Right lobe of liver (tissue), 6 donors: ENCODE data around the gene SPAG17. TPM values are rescaled to one million over a fixed set of nuclear protein-coding genes. Genes with fewer than 3 reads are reported as not detected.

Source experiments
- ATAC-seq, 4 donors: fragments of 200-7000 bp; cut with Tn5 transposase; one replicate each; pipeline ENCODE4 v1.9.1; 2020; ENCODE audit warnings: mild to moderate bottlenecking in 4 of 4, moderate library complexity in 4 of 4
- DNase-seq, 3 donors: peaks; one replicate each; pipeline ENCODE4 v3.0.0-alpha.2; 2020
- H3K27ac ChIP-seq, 3 donors: fragments of 200-600 bp; one replicate each; pipeline ENCODE4 v1.8.0; 2022
- H3K27me3 ChIP-seq, 2 donors: fragments of 200-600 bp; one replicate each; pipeline ENCODE4 v1.8.0; 2022
- H3K36me3 ChIP-seq, 4 donors: fragments of 200-600 bp; sonication (generic) in 1 of 4; one replicate each; pipeline versions ENCODE4 v1.5.1 to v1.8.0; 2017 to 2022; ENCODE audit warnings: control low read depth in 1 of 4
- H3K4me1 ChIP-seq, 4 donors: fragments of 200-600 bp; sonication (generic) in 1 of 4; one replicate each; pipeline versions ENCODE4 v1.5.1 to v1.8.0; 2017 to 2022; ENCODE audit warnings: control low read depth in 1 of 4
- H3K4me3 ChIP-seq, 3 donors: fragments of 200-600 bp; one replicate each; pipeline ENCODE4 v1.8.0; 2022
- H3K9me3 ChIP-seq, 4 donors: fragments of 200-600 bp; sonication (generic) in 1 of 4; one replicate each; pipeline versions ENCODE4 v1.5.1 to v1.8.0; 2017 to 2022; ENCODE audit warnings: control low read depth in 1 of 4
- CTCF ChIP-seq, 4 donors: fragments of 200-600 bp in 3 of 4; fragments of 450-650 bp in 1 of 4; IDR thresholded peaks; one replicate each; pipeline versions ENCODE4 v1.5.1 to v1.8.0; 2016 to 2022; ENCODE audit warnings: antibody characterized with exemption in 4 of 4, mild to moderate bottlenecking in 2 of 4
- POLR2A ChIP-seq: fragments of 450-650 bp; IDR thresholded peaks from one replicate; pipeline ENCODE4 v1.6.1; 2017; ENCODE audit warnings: antibody characterized with exemption, mild to moderate bottlenecking
- WGBS: methylation state at CpG from one replicate; pipeline ENCODE4 v1.1.6; 2018; ENCODE audit warnings: low coverage, low lambda C conversion rate; ENCODE audit not compliant: insufficient coverage; ENCODE audit errors: missing lambda C conversion rate; 5-methylcytosine and 5-hydroxymethylcytosine counted together
- intact Hi-C, 2 donors: fragments of 100-400 bp; cut with DNase I; formaldehyde crosslinking; loops; one replicate each; pipeline versions ENCODE4 v1.11.2 to v1.14.1; 2022
- total RNA-seq, 6 experiments: library from RNA; depleted of rRNA in 2 of 6; stranded (reverse); fragments of >200 nt in 2 of 6; fragmentation: NEBNext Ultra II Directional in 3 of 6; extraction: Animal tissue kit (Norgen Biotek cat#: 25700) in 3 of 6; gene quantifications; one replicate each; pipeline versions ENCODE4 v1.1.0 to v1.2.4, GENCODE V29; 2016 to 2023
- donor health status: DM: no; HTN: yes; CAD: no.
- donor health status: DM: no; HTN: no; CAD: no.
- donor health status: DM: no; HTN: no; CAD: no.
- donor health status: DM: no; HTN: yes; CAD: no.
- donor health status: DM: no; HTN: yes; CAD: no.

The SPAG17 gene
- total RNA-seq, 6 experiments from 2014 or later = 0.18 TPM; not detected in 5

- Histone ChIP-seq H3K27me3 (no peaks in the 10 kb centered on the region), H3K36me3 (no peaks in the 10 kb centered on the region), H3K9me3 (no peaks in the 10 kb centered on the region), H3K27ac (no peak overlapping the region), H3K4me3 (no peak overlapping the region), H3K4me1 (no peaks in the 10 kb centered on the region)
- TF ChIP-seq CTCF (IDR thresholded peaks at IDR 0.05) (no peak), POLR2A (no peak)
- 38% methylated on average over 5 of the region's 5 CpGs for WGBS
- intact Hi-C loops = no loop called here
- ATAC-seq = no peak
- no peak for DNase-seq
Measured at GRCh38 chr1:118217141-118217838, 32.3 kb upstream of the SPAG17 start.

- ATAC-seq (no peak), DNase-seq (no peak)
- Histone ChIP-seq H3K4me3 (no peak overlapping the region), H3K9me3 (no peaks in the 10 kb centered on the region), H3K27ac (no peak overlapping the region), H3K27me3 (no peaks in the 10 kb centered on the region), H3K36me3 (no peaks in the 10 kb centered on the region), H3K4me1 (no peaks in the 10 kb centered on the region)
- TF ChIP-seq CTCF (IDR thresholded peaks at IDR 0.05) (no peak), POLR2A (no peak)
- 68% methylated on average over 2 of the region's 2 CpGs for WGBS
- intact Hi-C loops = no loop called here
Measured at GRCh38 chr1:118214866-118215265, 29.8 kb upstream of the SPAG17 start.

DNA sequence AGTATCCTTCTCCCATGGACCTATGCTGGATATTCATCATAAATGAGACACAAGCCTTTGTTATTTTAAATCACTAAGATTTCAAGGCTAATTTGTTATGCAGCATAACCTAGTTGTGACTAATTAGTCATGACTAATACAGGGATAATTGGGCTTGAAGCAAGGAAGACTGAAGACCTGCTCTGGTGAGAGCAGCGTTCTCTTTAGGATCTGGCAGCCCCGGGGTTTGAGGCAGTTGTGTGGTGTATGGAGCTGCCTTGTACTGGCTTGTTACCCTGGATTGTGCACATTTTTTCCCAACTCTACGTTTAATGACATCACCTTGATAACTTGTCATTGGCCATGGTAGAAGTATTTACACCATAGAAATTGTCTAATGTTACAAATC, 25.7 kb upstream of the SPAG17 start:
- intact Hi-C loops = no loop called here
- H3K9me3 ChIP-seq = no peaks in the 10 kb centered on the region
- DNase-seq = no peak
- no peak overlapping the region for H3K4me3 ChIP-seq
- no peak for ATAC-seq
- WGBS = 78% methylated on average over 2 of the region's 3 CpGs
- no peak overlapping the region for H3K27ac ChIP-seq
- no peak for TF ChIP-seq POLR2A
- TF ChIP-seq CTCF (IDR thresholded peaks at IDR 0.05) = no peak
- no peaks in the 10 kb centered on the region for H3K4me1 ChIP-seq
- no peaks in the 10 kb centered on the region for H3K27me3 ChIP-seq
- H3K36me3 ChIP-seq = no peaks in the 10 kb centered on the region

DNA sequence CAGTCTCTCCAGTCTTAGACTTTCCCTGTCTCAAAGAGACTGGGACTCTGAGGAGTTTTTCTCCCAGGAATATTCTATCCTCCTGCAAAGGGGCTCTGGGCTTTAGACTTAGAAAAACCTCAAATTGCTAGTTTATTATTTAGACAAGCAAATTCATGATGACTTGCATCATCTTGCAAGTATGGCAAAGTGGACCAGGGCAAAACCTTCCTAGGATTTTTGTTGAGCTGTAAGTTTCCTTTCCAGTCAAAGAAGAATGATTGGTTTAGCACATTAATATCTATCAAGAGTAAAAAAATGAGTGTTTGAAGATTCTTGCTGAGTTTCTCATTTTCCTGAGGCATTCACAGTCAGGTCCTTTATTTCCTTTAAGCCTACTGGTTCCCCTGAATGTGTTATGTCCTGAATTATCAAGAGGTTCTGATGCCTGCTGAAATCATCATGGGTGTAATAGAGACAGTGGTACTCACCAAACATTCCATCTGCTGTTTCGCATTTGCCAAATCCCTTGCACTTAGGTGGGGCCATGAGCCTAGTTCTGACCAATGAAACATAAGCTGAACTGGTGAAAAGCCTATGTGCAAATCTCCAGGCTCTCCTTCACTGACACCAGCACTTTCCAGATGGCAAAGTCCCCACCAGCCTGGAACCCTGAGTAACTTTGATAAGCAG, 25.2 kb upstream of the SPAG17 start:
- TF ChIP-seq CTCF (IDR thresholded peaks at IDR 0.05) = no peak
- Histone ChIP-seq H3K36me3 (no peaks in the 10 kb centered on the region), H3K4me3 (no peak overlapping the region), H3K9me3 (no peaks in the 10 kb centered on the region), H3K4me1 (no peaks in the 10 kb centered on the region), H3K27ac (no peak overlapping the region), H3K27me3 (no peaks in the 10 kb centered on the region)
- intact Hi-C loops = no loop called here
- DNase-seq (no peak), ATAC-seq (no peak)
- 75% methylated on average over 1 of the region's 1 CpG for WGBS
